Smooth muscle cell of the brain vasculature (primary cell): ENCODE data around the gene HOXA3.

Experiments used
- DNase-seq: peaks from one replicate; pipeline ENCODE4 v3.0.0-alpha.2; 2012; ENCODE audit warnings: low read depth, low spot score

Gene HOXA3

GRCh38 chr7:27189295-27189996 lies 37.1 kb upstream of the HOXA3 start:
- no peak for DNase-seq

- no peak for DNase-seq
Measured at GRCh38 chr7:27188386-27189294, 36.3 kb upstream of the HOXA3 start.

GRCh38 chr7:27187475-27188385 lies 35.3 kb upstream of the HOXA3 start:
- no peak for DNase-seq

GRCh38 chr7:27186668-27187474 lies 34.5 kb upstream of the HOXA3 start:
- no peak for DNase-seq

- no peak for DNase-seq
Measured at GRCh38 chr7:27185854-27186667, 33.7 kb upstream of the HOXA3 start.

- DNase-seq, result no peak
Measured at GRCh38 chr7:27185013-27185853, 32.9 kb upstream of the HOXA3 start, which contains the start of gene HOXA11. Gene HOXA11, minus strand, starts transcription at chr7:27185232. Its CDS starts 88 bp downstream, at chr7:27185144.

GRCh38 chr7:27184337-27185012 lies 32.1 kb upstream of the HOXA3 start:
- no peak for DNase-seq

- no peak for DNase-seq
Measured at GRCh38 chr7:27183682-27184336, 31.4 kb upstream of the HOXA3 start.

- no peak for DNase-seq
Measured at GRCh38 chr7:27182861-27183681, 30.7 kb upstream of the HOXA3 start.

GRCh38 chr7:27182285-27182841 lies 30.0 kb upstream of the HOXA3 start:
- DNase-seq, result no peak

- no peak for DNase-seq
Measured at GRCh38 chr7:27181795-27182275, 29.5 kb upstream of the HOXA3 start.

GRCh38 chr7:27180431-27181420 lies 28.3 kb upstream of the HOXA3 start:
- DNase-seq, result no peak

GRCh38 chr7:27179503-27180430 lies 27.4 kb upstream of the HOXA3 start:
- DNase-seq, result no peak

- DNase-seq, result no peak
Measured at GRCh38 chr7:27179030-27179429, 26.6 kb upstream of the HOXA3 start.
